K562 (cell line): ENCODE data around the gene RHBDF2. TPM values are rescaled to one million over a fixed set of nuclear protein-coding genes. Genes with fewer than 3 reads are reported as not detected.

Experiments
- ATAC-seq: fragments of 200-7000 bp; cut with Tn5 transposase; 3 replicates; pipeline ENCODE4 v1.9.1; 2020; ENCODE audit warnings: moderate library complexity
- BruUV-seq: library from RNA; stranded (reverse); fragments of 400-500 nt; replicated peaks from 2 replicates; lab custom pipeline; 2021; lab: Mats Ljungman, UMichigan
- CTCF ChIA-PET: fragments of 300-600 bp; formaldehyde crosslinking; extraction: SDS; loops from one replicate; lab custom pipeline; 2021; ENCODE audit warnings: low intra/inter-chr PET ratio; lab: Yijun Ruan, JAX
- POLR2A ChIA-PET: fragments of 300-600, 350-650 bp; sonication (Branson Sonifier 250); formaldehyde crosslinking; extraction: SDS; loops from one replicate; lab custom pipeline; 2021; ENCODE audit warnings: antibody characterized with exemption, inconsistent platforms; lab: Yijun Ruan, JAX
- DNase-seq, 4 experiments: peaks; one replicate each; pipeline versions ENCODE4 v3.0.0 to v3.0.0-alpha.2; 2011 to 2018; ENCODE audit warnings: low spot score in 3 of 4, mixed read lengths in 3 of 4; ENCODE audit errors: extremely low read depth in 1 of 4
- FAIRE-seq: peaks from 2 replicates; lab custom pipeline; 2011; peaks lifted over from hg19 to GRCh38; lab: Jason Lieb, UNC
- H2AFZ ChIP-seq: 2 replicates; pipeline ENCODE4 v1.6.0; 2011; ENCODE audit warnings: low read depth, low read length, control low read depth, inconsistent platforms
- H3K27ac ChIP-seq: fragments of 200-600 bp; 3 replicates; pipeline ENCODE4 v1.8.0; 2011; ENCODE audit warnings: low read depth, mild to moderate bottlenecking, control low read depth, inconsistent platforms, low read length, moderate library complexity, mixed read lengths; ENCODE audit errors: extremely low read depth
- H3K27me3 ChIP-seq, 2 experiments: fragments of 300-600 bp in 1 of 2; 2 replicates in 1 of 2; 3 replicates in 1 of 2; pipeline versions ENCODE4 v1.6.0 to v1.8.0; 2011; ENCODE audit warnings: inconsistent platforms in 2 of 2, low read length in 2 of 2, mild to moderate bottlenecking in 1 of 2, mixed read lengths in 1 of 2, moderate library complexity in 1 of 2; ENCODE audit not compliant: control insufficient read depth in 2 of 2, insufficient read depth in 2 of 2
- H3K36me3 ChIP-seq: fragments of 300-600 bp; 3 replicates; pipeline ENCODE4 v1.8.0; 2011; ENCODE audit warnings: mild to moderate bottlenecking, low read length, inconsistent platforms; ENCODE audit not compliant: control insufficient read depth, insufficient read depth
- H3K4me1 ChIP-seq, 2 experiments: fragments of 200-600 bp in 1 of 2; replicated peaks in 1 of 2; 2 replicates in 1 of 2; 3 replicates in 1 of 2; pipeline versions ENCODE4 v1.5.1 to v1.8.0; 2011; ENCODE audit warnings: inconsistent platforms in 2 of 2, low read length in 2 of 2, mild to moderate bottlenecking in 1 of 2, mixed read lengths in 1 of 2, moderate library complexity in 1 of 2; ENCODE audit not compliant: control insufficient read depth in 2 of 2, insufficient read depth in 2 of 2
- H3K4me2 ChIP-seq: 2 replicates; pipeline ENCODE4 v1.6.1; 2011; ENCODE audit warnings: low read length, control low read depth, inconsistent platforms, mixed read lengths; ENCODE audit not compliant: insufficient read depth
- H3K4me3 ChIP-seq: fragments of 200-600 bp; sonication (generic), shearing (Covaris generic); 2 replicates; pipeline ENCODE4 v1.5.1; 2016; ENCODE audit warnings: control low read depth, inconsistent platforms
- H3K79me2 ChIP-seq: fragments of 200-600 bp; 3 replicates; pipeline ENCODE4 v1.8.0; 2011; ENCODE audit warnings: low read length, inconsistent platforms; ENCODE audit not compliant: control insufficient read depth, insufficient read depth
- H3K9ac ChIP-seq, 2 experiments: 2 replicates each; pipeline versions ENCODE4 v1.6.0 to v1.6.1; 2011; ENCODE audit warnings: low read depth in 2 of 2, low read length in 2 of 2, control low read depth in 1 of 2, inconsistent platforms in 1 of 2, mild to moderate bottlenecking in 1 of 2, mixed read lengths in 1 of 2; ENCODE audit not compliant: insufficient read depth in 1 of 2
- H3K9me1 ChIP-seq: one replicate; pipeline ENCODE4 v1.6.0; 2011; ENCODE audit warnings: inconsistent platforms, mild to moderate bottlenecking, low read length, moderate library complexity; ENCODE audit not compliant: control insufficient read depth, insufficient read depth
- H3K9me3 ChIP-seq: replicated peaks from 2 replicates; pipeline ENCODE4 v1.5.1; 2011; ENCODE audit warnings: low read depth, low read length, inconsistent platforms; ENCODE audit not compliant: control insufficient read depth, insufficient read depth
- H4K20me1 ChIP-seq: replicated peaks from 2 replicates; pipeline ENCODE4 v1.6.1; 2011; ENCODE audit warnings: low read length, inconsistent platforms, mixed read lengths; ENCODE audit not compliant: control insufficient read depth, insufficient read depth
- CBX1 ChIP-seq: sonication (generic); IDR thresholded peaks from 2 replicates; pipeline ENCODE4 v1.6.1; 2016; ENCODE audit warnings: antibody characterized with exemption, low read depth, mild to moderate bottlenecking
- HDAC3 ChIP-seq: fragments of 450-650 bp; IDR thresholded peaks from 2 replicates; pipeline ENCODE4 v1.6.1; 2018; ENCODE audit warnings: borderline replicate concordance, mild to moderate bottlenecking, moderate library complexity; ENCODE audit not compliant: partially characterized antibody
- KDM1A ChIP-seq, 2 experiments: fragments of 450-650 bp; IDR thresholded peaks; 2 replicates each; pipeline ENCODE4 v1.6.1; 2016; ENCODE audit warnings: mild to moderate bottlenecking in 2 of 2
- PHTF2 ChIP-seq: fragments of 250-450 bp; sonication (Bioruptor Pico); IDR thresholded peaks from 2 replicates; pipeline ENCODE4 v1.5.0; 2021; ENCODE audit warnings: mild to moderate bottlenecking
- SPI1 ChIP-seq: IDR thresholded peaks from 2 replicates; pipeline ENCODE4 v1.6.1; 2011; ENCODE audit warnings: low read depth, low read length, control low read depth, borderline replicate concordance
- ZNF444 ChIP-seq: fragments of 250-450 bp; sonication (Bioruptor Pico); IDR thresholded peaks from 2 replicates; pipeline ENCODE4 v1.4.0; 2020; ENCODE audit warnings: mild to moderate bottlenecking, moderate library complexity
- WGBS: fragments of 100-300 bp; shearing (Covaris generic); methylation state at CpG from one replicate; pipeline ENCODE4 v1.1.6; 2016; ENCODE audit warnings: low coverage, mixed read lengths; ENCODE audit not compliant: insufficient coverage; ENCODE audit errors: missing lambda C conversion rate; 5-methylcytosine and 5-hydroxymethylcytosine counted together
- in situ Hi-C: fragments of 300-500 bp; cut with MboI; formaldehyde crosslinking; loops from 4 replicates; pipeline ENCODE4 v1.15.0; 2018; ENCODE audit warnings: inconsistent platforms, mixed read lengths
- intact Hi-C: fragments of 100-400 bp; cut with micrococcal nuclease; formaldehyde crosslinking; loops from 2 replicates; pipeline ENCODE4 v1.14.2; 2022
- polyA plus RNA-seq, 8 experiments: library from polyadenylated mRNA; depleted of rRNA in 4 of 8; stranded (reverse) in 5 of 8; unstranded in 3 of 8; fragments of >200 nt; fragmentation: Nextera tagmentation in 2 of 8; fragmentation: Illumina TruSeq in 1 of 8; extraction: Ambion mirVana in 2 of 8; extraction: Trizol in 1 of 8; gene quantifications; 2 replicates each; pipeline versions ENCODE4 v1.2.1 to v1.2.3, GENCODE V29; 2011 to 2014; ENCODE audit warnings: inconsistent platforms in 1 of 8, missing spikeins in 1 of 8
- total RNA-seq, 7 experiments: library from RNA; depleted of rRNA in 6 of 7; stranded (reverse); fragments of >200 nt in 6 of 7; fragmentation: Illumina TruSeq in 2 of 7; extraction: Trizol in 2 of 7; gene quantifications; 2 replicates each; pipeline versions ENCODE4 v1.2.1 to v1.2.3, GENCODE V29; 2011 to 2021; ENCODE audit warnings: low replicate concordance in 1 of 7
- TF ChIP-seq, protein P1 (sequence below): fragments of 450-650 bp; IDR thresholded peaks from 2 replicates; pipeline ENCODE4 v1.6.1; 2016; ENCODE audit warnings: low read depth, mild to moderate bottlenecking, moderate library complexity

The RHBDF2 gene
- total and polyA plus RNA-seq, 9 of the 15 experiments (the other 6 are each of a cell fraction or from before 2014, with no cell fraction given) = 0.04 to 2.8 (median 1.1) TPM

DNA sequence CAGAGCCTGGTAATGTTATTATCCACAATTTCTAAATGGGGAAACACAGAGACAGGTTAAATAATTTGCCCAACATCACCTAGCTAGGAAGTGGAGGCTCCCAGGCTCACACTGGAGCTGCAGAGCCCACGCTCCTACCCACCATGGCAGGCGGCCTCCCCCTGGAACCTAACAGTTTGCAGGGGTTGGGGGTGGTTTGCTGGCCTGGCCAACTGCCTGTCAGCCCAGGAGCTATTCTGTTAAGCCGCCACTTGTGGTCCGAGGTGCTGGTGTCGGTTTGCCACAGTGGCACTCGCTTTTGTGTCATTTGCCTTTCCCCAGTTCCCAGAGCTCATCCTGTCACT is 42.2 kb upstream of the RHBDF2 start:
- Histone ChIP-seq H3K9me3 (no peaks in the 10 kb centered on the region), H3K4me1 (peaks cover 11 to 63% of the 10 kb centered on the region in 2 experiments; a peak in 4 of 5 replicates), H3K4me3 (no peak overlapping the region), H3K79me2 (no peaks in the 10 kb centered on the region), H2AFZ (no peak overlapping the region), H3K27ac (no peak overlapping the region), H3K4me2 (no peak overlapping the region), H3K9ac (0 out of 4 replicates have a peak overlapping the region, but pooled peaks of 1 of the 2 experiments have one; percentile 44), H4K20me1 (no peaks in the 10 kb centered on the region), H3K9me1 (no peaks in the 10 kb centered on the region), H3K36me3 (no peaks in the 10 kb centered on the region), H3K27me3 (no peaks in the 10 kb centered on the region)
- ATAC-seq = no peak
- intact Hi-C loops (no loop called here), in situ Hi-C loops (no loop called here)
- no peak for FAIRE-seq
- DNase-seq = no peak
- no TSS peak for BruUV-seq
- no peak for TF ChIP-seq HDAC3
- no peak for TF ChIP-seq KDM1A (IDR thresholded peaks at IDR 0.05)
- ChIA-PET POLR2A (interaction anchor here (0.6 to 1.8 kb wide), 8 partner anchors 9 to 129 kb away, joined by 3 to 10 read pairs (median 3); no protein-coding TSS in a partner anchor), CTCF (no interaction called here)
- 53% methylated on average over 6 of the region's 6 CpGs for WGBS

DNA sequence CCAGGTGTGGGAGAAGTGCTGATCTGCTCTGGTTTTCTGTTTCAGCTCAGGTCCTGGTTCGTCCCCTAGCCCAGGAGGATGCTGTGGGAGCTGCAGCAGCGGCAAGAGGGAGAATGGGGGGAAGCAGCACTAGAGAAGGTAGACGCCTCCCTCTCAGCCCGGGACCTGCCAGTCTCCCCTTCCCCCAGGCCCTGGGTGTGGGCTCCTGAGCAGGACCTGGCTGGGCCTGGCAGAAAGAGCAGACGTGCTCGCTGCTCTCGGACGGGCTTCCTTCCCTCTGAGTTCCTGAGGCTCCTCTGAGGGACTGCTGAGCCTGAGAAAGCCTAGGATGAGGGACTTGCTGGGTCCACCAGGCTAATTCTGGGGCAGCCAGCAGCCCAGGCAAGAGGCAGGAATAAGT is 41.8 kb upstream of the RHBDF2 start:
- Histone ChIP-seq H3K27ac (no peak overlapping the region), H3K4me3 (no peak overlapping the region), H3K9me1 (no peaks in the 10 kb centered on the region), H3K79me2 (no peaks in the 10 kb centered on the region), H3K4me2 (no peak overlapping the region), H3K9me3 (no peaks in the 10 kb centered on the region), H3K36me3 (no peaks in the 10 kb centered on the region), H4K20me1 (no peaks in the 10 kb centered on the region), H3K27me3 (no peaks in the 10 kb centered on the region), H3K9ac (peak overlapping the region in 1 of 2 experiments; percentile 29; a peak in 1 of 4 replicates), H3K4me1 (peaks cover 11 to 67% of the 10 kb centered on the region in 2 experiments; a peak in 4 of 5 replicates), H2AFZ (no peak overlapping the region)
- intact Hi-C loops = no loop called here
- DNase-seq = no peak
- in situ Hi-C loops = no loop called here
- no peak for ATAC-seq
- TF ChIP-seq SPI1 (no peak), PHTF2 (CRISPR knock-in tag) (no peak), CBX1 (no peak), ZNF444 (no peak)
- TF ChIP-seq, protein P1, sequence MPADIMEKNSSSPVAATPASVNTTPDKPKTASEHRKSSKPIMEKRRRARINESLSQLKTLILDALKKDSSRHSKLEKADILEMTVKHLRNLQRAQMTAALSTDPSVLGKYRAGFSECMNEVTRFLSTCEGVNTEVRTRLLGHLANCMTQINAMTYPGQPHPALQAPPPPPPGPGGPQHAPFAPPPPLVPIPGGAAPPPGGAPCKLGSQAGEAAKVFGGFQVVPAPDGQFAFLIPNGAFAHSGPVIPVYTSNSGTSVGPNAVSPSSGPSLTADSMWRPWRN = no peak
- no TSS peak for BruUV-seq
- CTCF ChIA-PET = no interaction called here
- 72% methylated on average over 6 of the region's 8 CpGs for WGBS
- POLR2A ChIA-PET = interaction anchor here (0.6 to 1.8 kb wide), 7 partner anchors 10 to 641 kb away, joined by 3 to 10 read pairs (median 4); no protein-coding TSS in a partner anchor
- FAIRE-seq = no peak
